ENCODE results near the gene ZBTB3. TPM values are rescaled to one million over a fixed set of nuclear protein-coding genes. Genes with fewer than 3 reads are reported as not detected.

ZBTB3 gene
- total and polyA plus RNA-seq, 2 of the 13 experiments (the other 11 are each of a cell fraction or from before 2014, with no cell fraction given) = 3.4 to 5.2 TPM

GRCh38 chr11:62787005-62787759 is 33.2 kb upstream of the ZBTB3 start, which contains the start of gene TMEM179B (continued):
- TF ChIP-seq CERS6 (CRISPR knock-in tag; IDR thresholded peaks at IDR 0.05) (no peak), ISX (CRISPR knock-in tag; conservative IDR thresholded peaks at IDR 0.05) (no peak), ZNF580 (CRISPR knock-in tag; IDR thresholded peaks at IDR 0.05; ENCODE audit: borderline replicate concordance, low read depth) (peak; percentile 87; the same call in 1 of the 2 replicates), ATF5 (CRISPR knock-in tag; IDR thresholded peaks at IDR 0.05; ENCODE audit: low read depth) (peak; percentile 36; the same call in 1 of the 2 replicates), ZNF598 (CRISPR knock-in tag; IDR thresholded peaks at IDR 0.05; ENCODE audit: borderline replicate concordance) (peak; percentile 78; the same call in 1 of the 2 replicates), ZSCAN12 (CRISPR knock-in tag; IDR thresholded peaks at IDR 0.05) (0 out of 2 replicates have a peak, but pooled peaks have one; percentile 39), NFE2L2 (IDR thresholded peaks at IDR 0.05; ENCODE audit: low read length) (no peak), SOX5 (CRISPR knock-in tag; IDR thresholded peaks at IDR 0.05; ENCODE audit: borderline replicate concordance) (peak; percentile 50; the same call in 1 of the 2 replicates), DBP (CRISPR knock-in tag; IDR thresholded peaks at IDR 0.05; ENCODE audit: not compliant biosample characterization) (no peak), ZNF746 (CRISPR knock-in tag; IDR thresholded peaks at IDR 0.05) (no peak), POGZ (CRISPR knock-in tag; IDR thresholded peaks at IDR 0.05) (peak; percentile 46; the same call in 1 of the 2 replicates), MYPOP (CRISPR knock-in tag; IDR thresholded peaks at IDR 0.05) (peak; percentile 94), ZNF143 (CRISPR knock-in tag; IDR thresholded peaks at IDR 0.05) (peak; percentile 64; the same call in 1 of the 2 replicates), ZNF432 (CRISPR knock-in tag; IDR thresholded peaks at IDR 0.05; ENCODE audit: borderline replicate concordance) (no peak), ZSCAN30 (CRISPR knock-in tag; IDR thresholded peaks at IDR 0.05) (peak; percentile 82; the same call in 1 of the 2 replicates), ZNF460 (CRISPR knock-in tag; IDR thresholded peaks at IDR 0.05; ENCODE audit: borderline replicate concordance) (no peak; the same call in 1 of the 2 replicates), ZBTB37 (CRISPR knock-in tag; IDR thresholded peaks at IDR 0.05) (no peak), TCF7 (IDR thresholded peaks at IDR 0.05; ENCODE audit: low read depth) (no peak), ADNP (CRISPR knock-in tag; IDR thresholded peaks at IDR 0.05) (no peak), MXD3 (CRISPR knock-in tag; IDR thresholded peaks at IDR 0.05) (peak; percentile 92), KAT2B (IDR thresholded peaks at IDR 0.05; ENCODE audit: borderline replicate concordance, low read depth, low read length) (no peak), ZNF317 (CRISPR knock-in tag; IDR thresholded peaks at IDR 0.05) (peak; percentile 44; the same call in 1 of the 2 replicates), HDAC2 (CRISPR knock-in tag; IDR thresholded peaks at IDR 0.05) (peak; percentile 86), NR1H2 (CRISPR knock-in tag; IDR thresholded peaks at IDR 0.05; ENCODE audit: borderline replicate concordance, low read depth) (no peak)
